Keratinocyte (primary cell): ENCODE results near the gene IL10RA. TPM values are rescaled to one million over a fixed set of nuclear protein-coding genes. Genes with fewer than 3 reads are reported as not detected.

ENCODE experiments used
- DNase-seq: peaks from one replicate; pipeline ENCODE4 v3.0.0-alpha.2; 2011; ENCODE audit warnings: low read depth, missing footprints, low spot score
- FAIRE-seq: peaks from 2 replicates; lab custom pipeline; 2011; peaks lifted over from hg19 to GRCh38; lab: Jason Lieb, UNC
- H2AFZ ChIP-seq: 2 replicates; pipeline ENCODE4 v1.6.0; 2012; ENCODE audit warnings: low read length, control low read depth, inconsistent platforms; ENCODE audit not compliant: control insufficient read depth
- H3K27ac ChIP-seq: 2 replicates; pipeline ENCODE4 v1.5.1; 2011; ENCODE audit warnings: low read length; ENCODE audit not compliant: control insufficient read depth, insufficient read depth
- H3K27me3 ChIP-seq: 3 replicates; pipeline ENCODE4 v1.6.0; 2011; ENCODE audit warnings: low read length; ENCODE audit not compliant: control insufficient read depth, insufficient read depth; ENCODE audit errors: extremely low read depth
- H3K36me3 ChIP-seq, 2 experiments: 2 replicates in 1 of 2; 3 replicates in 1 of 2; pipeline ENCODE4 v1.5.1; 2011; ENCODE audit warnings: low read length in 2 of 2, mild to moderate bottlenecking in 1 of 2; ENCODE audit not compliant: control insufficient read depth in 2 of 2, insufficient read depth in 2 of 2; ENCODE audit errors: extremely low read depth in 1 of 2
- H3K4me1 ChIP-seq: 3 replicates; pipeline ENCODE4 v1.5.1; 2011; ENCODE audit warnings: low read length; ENCODE audit not compliant: control insufficient read depth, insufficient read depth; ENCODE audit errors: extremely low read depth
- H3K4me2 ChIP-seq: 3 replicates; pipeline ENCODE4 v1.6.0; 2011; ENCODE audit warnings: low read depth, low read length; ENCODE audit not compliant: control insufficient read depth, insufficient read depth; ENCODE audit errors: extremely low read depth
- H3K4me3 ChIP-seq, 3 experiments: fragments of 200-600 bp in 1 of 3; sonication (generic) in 1 of 3; 2 replicates in 2 of 3; 3 replicates in 1 of 3; pipeline ENCODE4 v1.5.1; 2011 to 2016; ENCODE audit warnings: low read length in 3 of 3, mild to moderate bottlenecking in 3 of 3, control low read depth in 2 of 3, inconsistent platforms in 1 of 3, low read depth in 1 of 3, mixed read lengths in 1 of 3, mixed run types in 1 of 3, moderate library complexity in 1 of 3; ENCODE audit not compliant: control insufficient read depth in 2 of 3, insufficient read depth in 2 of 3; ENCODE audit errors: extremely low read depth in 1 of 3
- H3K79me2 ChIP-seq: 2 replicates; pipeline ENCODE4 v1.6.0; 2012; ENCODE audit warnings: low read length; ENCODE audit not compliant: control insufficient read depth, insufficient read depth
- H3K9ac ChIP-seq: 3 replicates; pipeline ENCODE4 v1.6.0; 2011; ENCODE audit warnings: low read length; ENCODE audit not compliant: control insufficient read depth, insufficient read depth; ENCODE audit errors: extremely low read depth
- H3K9me1 ChIP-seq: 3 replicates; pipeline ENCODE4 v1.6.0; 2011; ENCODE audit warnings: low read length; ENCODE audit not compliant: control insufficient read depth, insufficient read depth; ENCODE audit errors: extremely low read depth
- H3K9me3 ChIP-seq: 2 replicates; pipeline ENCODE4 v1.5.1; 2012; ENCODE audit warnings: low read depth, low read length; ENCODE audit not compliant: control insufficient read depth
- H4K20me1 ChIP-seq: 3 replicates; pipeline ENCODE4 v1.6.0; 2011; ENCODE audit warnings: low read length; ENCODE audit not compliant: control insufficient read depth, insufficient read depth; ENCODE audit errors: extremely low read depth
- CTCF ChIP-seq, 3 experiments: IDR thresholded peaks in 1 of 3; conservative IDR thresholded peaks in 1 of 3; optimal IDR thresholded peaks in 1 of 3; 2 replicates in 2 of 3; 3 replicates in 1 of 3; pipeline versions ENCODE3 to v1.5.1; 2011; ENCODE audit warnings: low read length in 3 of 3, mild to moderate bottlenecking in 3 of 3, moderate library complexity in 2 of 3, control low read depth in 1 of 3, inconsistent platforms in 1 of 3; ENCODE audit not compliant: insufficient read depth in 2 of 3; ENCODE audit errors: extremely low read depth in 1 of 3
- EZH2 ChIP-seq: IDR thresholded peaks from one replicate; pipeline ENCODE4 v1.6.1; 2012; ENCODE audit warnings: inconsistent platforms, mild to moderate bottlenecking, low read length, moderate library complexity
- dilution Hi-C: fragments of 300-500 bp; cut with MboI; formaldehyde crosslinking; loops from one replicate; pipeline ENCODE4 v1.7.0; 2020; ENCODE audit warnings: low sequenced_read_pairs; ENCODE audit not compliant: extremely low pct_ligation_motif_present
- polyA plus RNA-seq, 5 experiments: library from polyadenylated mRNA; depleted of rRNA in 3 of 5; stranded (reverse) in 3 of 5; stranded (forward) in 1 of 5; unstranded in 1 of 5; fragments of >200 nt; gene quantifications; 1 replicate in 1 of 5; 2 replicates in 3 of 5; 3 replicates in 1 of 5; pipeline versions ENCODE4 v1.2.1 to v1.2.3, GENCODE V29; 2011 to 2012; ENCODE audit warnings: missing spikeins in 2 of 5, low read depth in 1 of 5, low replicate concordance in 1 of 5

The IL10RA gene
- polyA plus RNA-seq, 1 donor (not counting 4 experiments of a cell fraction or from before 2014, with no cell fraction given): 0.04 TPM

DNA sequence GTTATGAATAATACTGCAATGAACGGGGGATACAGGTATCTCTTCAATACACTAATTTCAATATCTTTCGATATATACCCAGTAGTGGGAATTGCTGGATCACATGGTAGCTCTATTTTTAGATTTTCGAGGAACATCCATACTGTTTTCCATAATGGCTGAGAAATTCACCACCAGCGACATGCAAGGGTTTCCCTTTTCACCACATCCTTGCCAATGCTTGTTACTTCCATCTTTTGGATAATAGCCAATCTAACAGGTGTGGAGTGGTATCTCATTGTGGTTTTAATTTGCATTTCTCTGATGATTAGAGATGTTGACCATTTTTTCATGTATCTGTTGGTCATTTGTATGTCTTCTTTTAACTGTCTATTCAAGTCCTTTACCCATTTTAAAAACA, 5.9 kb downstream of the IL10RA start:
- FAIRE-seq: no peak

DNA sequence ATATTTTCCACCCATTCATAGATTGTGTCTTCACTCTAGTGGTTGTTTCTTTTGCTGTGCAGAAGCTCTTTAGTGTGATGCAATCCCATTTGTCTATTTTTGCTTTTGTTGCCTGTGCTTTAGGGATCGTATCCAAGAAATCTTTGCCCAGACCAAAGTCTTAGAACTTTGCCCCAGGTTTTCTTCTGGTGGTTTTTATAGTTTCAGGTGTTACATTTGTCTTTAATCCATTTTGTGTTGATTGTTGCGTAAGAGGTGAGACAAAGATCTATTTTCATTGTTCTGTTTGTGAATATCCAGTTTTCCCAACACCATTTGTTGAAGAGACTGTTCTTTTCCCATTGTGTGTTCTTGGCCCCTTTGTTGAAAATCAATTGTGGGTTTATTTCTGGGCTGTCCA, 6.4 kb downstream of the IL10RA start:
- no peak for TF ChIP-seq EZH2
- TF ChIP-seq CTCF (optimal IDR thresholded peaks at IDR 0.05 in 1 of 3, IDR thresholded peaks at IDR 0.05 in 1 of 3, conservative IDR thresholded peaks at IDR 0.05 in 1 of 3; ENCODE audit: extremely low read depth in 1 of 3, insufficient read depth in 2 of 3, low read length in 3 of 3): no peak
- no peak overlapping the region for H2AFZ ChIP-seq
- H3K79me2 ChIP-seq: no peaks in the 10 kb centered on the region
- H3K36me3 ChIP-seq: no peaks in the 10 kb centered on the region
- no peak overlapping the region for H3K27ac ChIP-seq
- H3K4me3 ChIP-seq: no peak overlapping the region
- H3K27me3 ChIP-seq: peaks cover 14% of the 10 kb centered on the region
- no peak overlapping the region for H3K4me2 ChIP-seq
- no peak overlapping the region for H3K9ac ChIP-seq
- no peaks in the 10 kb centered on the region for H3K9me3 ChIP-seq
- FAIRE-seq (no peak), DNase-seq (no peak)
- no peaks in the 10 kb centered on the region for H3K9me1 ChIP-seq
- dilution Hi-C loops: no loop called here
- H3K4me1 ChIP-seq: no peaks in the 10 kb centered on the region
- H4K20me1 ChIP-seq: no peaks in the 10 kb centered on the region

More for the DNA sequence above, 5.9 kb downstream of the IL10RA start:
- Histone ChIP-seq H3K9me1 (no peaks in the 10 kb centered on the region), H3K4me2 (no peak overlapping the region), H3K36me3 (no peaks in the 10 kb centered on the region), H3K27ac (no peak overlapping the region), H3K9ac (no peak overlapping the region), H3K79me2 (no peaks in the 10 kb centered on the region), H3K4me3 (no peak overlapping the region), H3K27me3 (peaks cover 19% of the 10 kb centered on the region), H4K20me1 (no peaks in the 10 kb centered on the region), H3K9me3 (no peaks in the 10 kb centered on the region), H2AFZ (no peak overlapping the region), H3K4me1 (no peaks in the 10 kb centered on the region)
- DNase-seq: no peak
- no peak for TF ChIP-seq EZH2
- TF ChIP-seq CTCF (optimal IDR thresholded peaks at IDR 0.05 in 1 of 3, IDR thresholded peaks at IDR 0.05 in 1 of 3, conservative IDR thresholded peaks at IDR 0.05 in 1 of 3; ENCODE audit: extremely low read depth in 1 of 3, insufficient read depth in 2 of 3, low read length in 3 of 3): no peak
- dilution Hi-C loops: no loop called here
